ENCODE data around the gene PPY.
"Not testable (repeated sequence)": the region's sequence is repeated elsewhere in the genome, so short reads cannot be mapped to it uniquely, and the experiment has no call there.

The PPY gene

DNA sequence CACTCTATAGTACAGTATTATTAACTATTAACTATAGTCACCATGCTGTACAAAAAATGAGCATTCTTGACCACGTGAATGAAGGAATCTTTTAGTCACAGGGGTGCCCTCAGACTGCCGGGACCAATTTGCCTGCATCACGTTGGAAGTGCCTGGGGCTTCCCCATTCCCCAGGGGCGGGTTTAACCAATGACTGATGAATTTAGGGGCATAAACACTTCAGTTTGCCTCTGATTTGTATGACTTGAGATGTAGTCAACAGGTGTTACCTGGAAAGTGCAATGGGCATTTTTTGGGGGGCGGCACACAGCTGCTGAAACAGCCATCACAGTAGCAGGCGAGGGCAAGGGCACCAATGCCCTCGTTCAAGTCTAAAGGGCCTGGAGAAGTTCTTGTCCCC lies 20.2 kb upstream of the PPY start:
- DNase-seq, result no peak

DNA sequence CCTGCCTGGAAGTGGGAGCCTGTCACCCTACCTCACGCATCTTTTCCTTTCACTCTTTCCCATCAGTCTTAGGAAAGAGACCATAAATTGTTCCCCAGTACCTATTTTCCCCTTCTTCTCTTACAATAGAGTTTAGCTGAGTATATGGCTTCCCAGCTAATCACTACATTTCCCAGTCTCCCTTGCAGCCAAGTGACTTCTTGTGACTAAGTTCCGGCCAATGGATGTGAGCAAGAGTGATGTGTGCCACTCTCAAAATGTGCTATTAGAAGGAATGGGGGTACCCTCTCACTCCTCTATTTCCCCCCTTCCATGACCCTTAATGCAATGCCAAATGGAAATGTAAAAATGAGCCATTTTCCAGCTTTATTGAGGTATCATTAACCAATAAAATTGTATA lies 19.7 kb upstream of the PPY start:
- DNase-seq, result no peak

DNA sequence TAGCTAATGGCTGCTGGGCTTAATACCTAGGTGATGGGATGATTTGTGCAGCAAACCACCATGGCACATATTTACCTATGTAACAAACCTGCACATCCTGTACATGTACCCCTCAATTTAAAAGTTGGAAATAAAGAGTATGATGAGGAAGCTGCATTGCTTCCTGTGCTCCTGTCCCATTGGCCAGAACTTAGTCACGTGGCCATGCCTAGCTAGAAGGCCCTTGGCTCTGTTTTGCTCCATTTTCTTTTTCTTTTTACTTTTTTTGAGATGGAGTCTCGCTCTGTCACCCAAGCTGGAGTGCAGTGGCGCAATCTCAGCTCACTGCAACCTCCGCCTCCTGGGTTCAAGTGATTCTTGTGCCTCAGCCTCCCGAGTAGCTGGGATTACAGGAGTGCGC lies 19.0 kb upstream of the PPY start:
- DNase-seq, result not testable (repeated sequence)

DNA sequence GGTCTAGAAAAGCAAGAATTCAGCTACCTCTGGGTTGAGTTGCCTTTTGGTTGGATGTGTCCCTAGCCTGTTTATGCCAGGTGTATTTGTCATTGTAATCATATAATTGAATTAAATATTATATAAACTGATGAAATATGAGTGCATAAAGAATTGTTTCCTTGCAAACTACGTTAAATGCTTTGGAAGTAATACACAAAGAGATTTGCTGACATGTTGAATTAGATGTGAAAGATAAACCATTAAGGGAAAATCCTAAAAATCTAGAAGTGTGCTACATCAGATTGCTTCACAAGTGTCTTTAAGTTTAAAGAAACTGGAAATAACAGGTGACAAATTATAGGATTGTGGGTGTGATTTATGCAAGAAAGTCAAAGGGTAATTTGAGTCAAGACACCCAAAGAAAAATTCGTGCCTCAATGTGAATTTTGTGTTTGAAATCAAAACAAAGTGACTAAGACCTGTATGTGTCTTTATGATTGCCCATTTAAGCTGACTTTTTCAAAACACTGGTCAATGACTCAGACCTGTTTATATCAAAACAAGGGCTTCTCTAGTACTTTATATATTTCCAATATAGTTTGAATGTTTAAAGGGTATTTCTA lies 16.6 kb upstream of the PPY start:
- no peak for DNase-seq

DNA sequence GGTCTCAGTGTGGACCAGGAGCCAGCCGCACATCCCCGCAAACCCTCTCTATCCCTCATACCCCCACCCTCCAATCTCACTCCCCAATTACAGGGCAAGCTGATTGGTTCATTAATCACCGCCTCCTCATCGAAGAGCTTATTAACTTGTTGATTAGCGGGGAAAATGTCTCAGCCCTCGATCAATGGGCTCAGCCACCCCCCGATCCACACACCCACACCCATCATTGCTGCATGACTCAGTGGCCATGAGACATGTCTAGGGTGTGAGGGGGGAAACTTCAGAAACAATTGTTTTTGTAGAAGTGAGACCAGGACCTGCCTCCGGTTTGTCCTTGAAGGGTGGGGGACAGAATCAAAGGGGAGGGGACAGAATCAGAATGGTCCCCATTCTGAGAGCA lies 13.9 kb upstream of the PPY start:
- DNase-seq, result no peak

DNA sequence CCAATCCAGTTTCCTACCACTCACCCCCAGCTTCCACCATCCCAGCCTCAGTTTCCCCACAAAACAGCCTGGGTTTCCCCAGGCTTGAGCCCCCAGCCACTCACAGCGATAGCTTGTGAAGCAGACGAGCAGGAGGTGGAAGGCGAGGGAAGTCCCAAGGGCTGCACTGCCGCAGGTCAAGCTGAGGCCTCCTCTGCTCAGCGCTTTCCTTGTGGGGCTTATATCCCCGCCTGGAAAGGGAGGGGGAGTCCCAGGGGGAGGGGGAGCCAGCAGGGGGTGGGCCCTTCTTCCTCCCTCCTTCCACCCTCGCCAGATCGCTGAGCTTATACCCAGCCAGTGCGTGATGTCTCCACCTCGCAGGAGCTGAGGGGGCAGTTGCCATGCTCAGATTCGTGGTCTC lies 11.5 kb upstream of the PPY start, which contains the start of gene PYY:
TSS of gene PYY (minus strand) at position 195 of the 400 bp plus-strand sequence. CDS start 457 bp downstream, outside the sequence.
- no peak for DNase-seq

DNA sequence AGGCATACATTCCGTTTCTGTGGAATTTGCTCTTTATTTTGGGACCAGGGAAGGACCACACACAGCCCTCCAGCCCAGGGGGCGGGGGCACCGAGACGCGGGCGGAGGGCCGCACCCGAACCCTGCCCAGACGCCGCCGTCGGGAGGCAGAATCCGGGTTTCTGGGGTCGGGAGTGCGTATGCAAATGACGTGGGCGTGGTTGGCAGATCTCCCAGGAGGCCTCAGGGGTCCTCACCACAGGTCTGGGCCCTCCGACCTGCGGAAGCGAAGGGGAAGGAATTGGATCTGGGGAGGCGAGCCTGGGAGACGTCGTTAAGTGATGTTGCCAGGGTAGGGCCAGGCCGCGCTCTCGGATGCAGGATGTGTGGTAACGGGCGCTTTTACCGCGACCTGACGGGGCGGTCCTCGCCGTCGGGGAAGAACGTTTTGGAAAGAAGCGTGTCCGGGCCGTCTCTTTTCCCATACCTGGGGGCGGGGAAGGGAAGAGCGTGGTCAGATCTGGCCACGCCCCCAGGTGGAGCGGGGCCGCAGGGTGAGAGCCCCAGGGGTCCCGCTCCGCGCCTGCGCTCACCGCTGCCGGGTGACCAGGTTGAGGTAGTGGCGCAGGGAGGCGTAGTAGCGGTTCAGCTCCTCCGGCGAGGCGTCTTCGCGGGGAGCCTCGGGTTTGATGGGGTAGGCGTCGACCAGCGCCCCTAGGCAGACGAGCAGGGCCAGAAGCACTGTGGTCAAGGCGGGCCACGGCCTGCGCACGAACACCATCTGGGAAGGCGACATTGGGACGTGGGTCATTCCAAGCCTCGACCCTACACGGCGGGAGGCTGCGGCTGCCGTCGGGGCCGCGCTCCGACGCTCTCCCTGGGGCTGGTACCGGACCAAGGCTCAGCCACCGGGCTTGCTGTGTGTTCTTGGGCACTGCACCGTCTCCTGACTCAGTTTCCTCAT lies 10.7 kb upstream of the PPY start:
- no peak for DNase-seq

DNA sequence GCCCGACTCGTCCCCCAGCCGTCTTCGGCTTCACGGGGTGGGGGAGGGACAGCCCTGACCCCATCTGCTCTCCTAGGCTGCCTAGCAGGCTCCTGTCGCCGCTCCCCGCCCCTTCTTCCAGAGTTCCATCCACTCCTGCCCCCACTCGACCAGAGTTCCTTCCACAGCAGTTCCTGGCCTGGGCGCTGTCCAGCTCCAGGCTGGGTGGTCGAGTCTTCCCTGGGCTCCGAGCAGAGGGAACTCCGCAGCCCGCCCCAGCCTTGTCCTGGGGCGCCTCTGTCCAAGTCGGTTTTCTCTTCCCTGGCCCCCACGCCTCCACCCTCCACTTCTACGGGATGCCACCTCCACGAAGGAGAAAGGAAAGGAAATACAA lies 10.1 kb upstream of the PPY start:
- no peak for DNase-seq

DNA sequence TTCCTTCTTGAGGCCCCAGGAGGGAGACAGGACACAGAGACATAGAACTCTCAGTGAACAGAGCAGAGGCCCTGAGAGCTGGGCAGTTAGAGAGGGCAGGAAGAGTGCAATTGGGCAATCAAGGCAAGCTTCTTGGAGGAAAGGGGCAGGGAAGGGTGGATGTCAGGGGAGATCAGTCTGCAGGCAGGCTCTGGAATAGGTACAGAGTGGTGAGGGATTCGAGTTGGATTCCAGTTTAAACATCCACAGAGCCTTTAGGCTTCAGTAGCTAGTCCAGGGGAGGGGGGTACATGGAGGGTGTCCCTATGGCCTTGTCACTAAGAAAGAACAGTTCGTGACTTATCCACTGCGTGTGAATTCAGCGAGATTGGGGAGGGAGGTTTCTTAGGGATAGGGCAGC lies 9.5 kb upstream of the PPY start:
- no peak for DNase-seq

DNA sequence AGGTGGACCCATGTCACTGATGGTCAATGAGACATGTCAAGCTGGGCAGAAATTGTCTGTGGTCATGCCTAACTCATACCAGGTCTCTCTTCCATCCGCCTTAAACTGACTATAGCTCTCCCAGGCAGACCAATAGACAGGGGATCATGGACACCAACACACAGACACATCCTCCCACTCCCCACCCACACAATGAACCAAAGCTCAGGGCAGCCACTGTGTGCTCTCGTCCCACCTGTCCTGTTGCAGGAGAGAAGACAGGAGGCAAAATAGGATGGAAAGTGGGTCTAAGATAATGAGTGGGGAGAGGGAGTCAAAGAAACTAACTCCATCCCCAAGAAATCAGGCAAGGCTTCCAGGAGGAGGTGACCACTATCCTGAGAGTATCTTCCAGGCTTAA lies 8.3 kb upstream of the PPY start:
- no peak for DNase-seq

DNA sequence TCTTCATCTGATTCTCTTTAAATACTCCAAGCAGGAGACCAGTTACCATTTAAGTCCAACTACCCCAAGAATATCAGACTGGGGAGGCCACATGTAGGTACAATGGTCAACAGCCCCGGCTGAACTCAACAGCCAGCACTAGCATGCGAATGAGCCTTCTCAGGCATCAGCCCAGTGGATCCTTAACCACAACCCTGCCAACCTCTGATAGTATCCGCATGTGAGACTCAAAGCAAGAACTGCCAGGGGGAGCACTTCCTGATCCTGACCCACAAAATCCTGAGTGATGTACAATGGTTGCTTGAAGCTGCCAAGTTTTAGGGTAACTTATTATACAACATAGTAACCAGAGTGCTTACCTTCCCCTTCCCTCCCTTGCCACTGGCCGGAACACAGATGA lies 7.5 kb upstream of the PPY start:
- peak; percentile 35 for DNase-seq

DNA sequence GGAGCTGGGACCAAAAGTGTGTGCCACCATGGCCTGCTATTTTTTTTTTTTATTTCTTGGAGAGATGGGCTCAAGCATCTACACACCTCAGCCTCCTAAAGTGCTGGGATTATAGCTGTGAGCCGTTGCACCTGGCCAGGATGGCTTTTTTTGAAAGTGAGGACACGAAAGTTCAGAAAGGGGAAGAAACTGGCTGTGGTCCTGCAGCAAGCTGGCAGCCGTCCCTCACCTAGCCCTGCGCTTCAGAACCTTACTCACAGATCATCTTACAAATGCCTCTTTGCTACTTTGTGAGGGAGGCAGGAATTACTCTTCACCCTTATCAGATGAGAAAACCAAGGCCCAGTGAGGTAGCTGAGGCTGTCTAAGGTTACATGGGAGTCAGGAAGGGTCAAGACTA lies 4.5 kb upstream of the PPY start:
- no peak for DNase-seq

DNA sequence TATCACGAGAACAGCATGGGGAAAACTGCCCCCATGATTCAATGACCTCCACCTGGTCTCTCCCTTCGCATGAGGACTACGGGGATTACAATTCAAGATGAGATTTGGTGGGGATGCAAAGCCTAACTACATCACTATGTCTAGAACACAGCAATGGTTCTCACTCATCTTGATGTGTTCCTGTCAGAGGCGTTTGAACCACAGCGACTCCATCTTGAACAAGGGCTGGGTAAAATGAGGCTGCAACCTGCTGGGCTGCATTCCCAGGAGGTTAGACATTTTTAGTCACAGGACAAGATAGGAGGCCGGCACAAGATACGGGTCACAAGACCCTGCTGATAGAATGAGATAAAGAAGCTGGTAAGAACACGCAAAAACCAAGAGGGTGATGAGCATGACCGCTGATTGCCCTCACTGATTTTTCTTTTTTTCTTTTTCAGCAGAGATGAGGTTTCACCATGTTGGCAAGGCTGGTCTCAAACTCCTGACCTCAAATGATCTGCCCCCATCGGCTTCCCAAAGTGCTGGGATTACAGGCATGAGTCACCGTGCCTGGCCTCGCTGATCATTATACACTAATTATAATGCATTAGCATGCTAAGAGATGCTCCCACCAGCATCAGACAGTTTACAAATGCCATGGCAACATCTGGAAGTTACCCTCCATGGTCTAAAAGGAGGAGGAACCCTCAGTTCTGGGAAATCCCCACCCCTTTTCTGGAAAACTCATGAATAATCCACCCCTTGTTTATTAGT lies 3.0 kb upstream of the PPY start:
- peak; percentile 41 for DNase-seq

DNA sequence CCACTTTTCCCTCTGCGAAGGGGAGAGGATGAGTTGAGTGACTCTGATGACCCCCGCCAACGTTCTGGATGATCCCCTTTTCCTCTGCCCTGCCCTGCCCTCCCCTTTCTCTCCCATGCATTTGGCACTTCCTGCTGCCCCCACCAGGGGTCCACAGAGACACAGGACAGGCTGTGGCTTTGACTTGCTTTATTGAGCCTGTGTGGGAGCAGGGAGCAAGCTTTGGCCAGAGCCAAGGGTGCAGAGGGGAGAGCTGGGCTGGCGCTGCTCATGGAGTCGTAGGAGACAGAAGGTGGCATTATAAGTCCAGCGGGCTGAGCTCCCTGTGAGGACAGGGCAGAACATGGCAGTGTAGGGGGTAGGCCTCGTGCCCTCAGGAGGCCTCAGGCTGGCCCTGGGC lies 1.6 kb downstream of the PPY start:
- peak; percentile 58 for DNase-seq

DNA sequence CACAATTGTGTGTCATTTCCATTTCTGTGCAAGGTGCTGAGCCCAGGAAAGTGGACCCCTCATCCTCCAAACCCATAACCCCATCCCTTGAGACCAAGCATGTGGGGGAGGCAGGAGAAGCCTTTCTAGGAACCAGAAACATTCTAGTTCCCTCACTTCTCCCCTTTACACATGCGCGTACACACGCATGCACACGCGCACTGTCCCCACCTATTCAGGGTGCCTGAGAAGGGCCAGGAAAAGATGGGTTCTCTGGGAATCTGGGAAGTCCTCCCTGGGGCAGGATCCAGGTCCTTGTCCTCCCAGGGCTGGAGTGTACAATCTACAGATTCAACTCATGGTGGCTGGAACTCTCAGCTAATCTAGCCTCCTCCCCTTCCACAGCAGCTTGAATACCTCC lies 2.4 kb downstream of the PPY start:
- no peak for DNase-seq

DNA sequence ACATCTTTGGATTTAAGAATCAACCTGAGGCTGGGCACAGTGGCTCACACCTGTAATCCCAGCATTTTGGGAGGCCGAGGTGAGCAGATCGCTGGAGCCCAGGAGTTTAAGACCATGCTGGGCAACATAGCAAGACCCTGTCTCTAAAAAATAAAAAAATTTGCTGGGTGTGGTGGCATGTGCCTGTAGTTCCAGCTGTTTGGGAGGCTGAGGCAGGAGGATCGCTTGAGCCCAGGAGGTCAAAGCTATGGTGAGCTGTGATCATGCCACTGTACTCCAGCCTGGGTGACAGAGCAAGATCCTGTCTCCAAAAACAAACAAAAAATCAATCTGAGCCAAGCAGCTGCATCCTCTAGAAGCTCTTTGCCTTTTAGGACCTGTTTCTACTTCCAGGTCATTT lies 2.8 kb downstream of the PPY start:
- not testable (repeated sequence) for DNase-seq

DNA sequence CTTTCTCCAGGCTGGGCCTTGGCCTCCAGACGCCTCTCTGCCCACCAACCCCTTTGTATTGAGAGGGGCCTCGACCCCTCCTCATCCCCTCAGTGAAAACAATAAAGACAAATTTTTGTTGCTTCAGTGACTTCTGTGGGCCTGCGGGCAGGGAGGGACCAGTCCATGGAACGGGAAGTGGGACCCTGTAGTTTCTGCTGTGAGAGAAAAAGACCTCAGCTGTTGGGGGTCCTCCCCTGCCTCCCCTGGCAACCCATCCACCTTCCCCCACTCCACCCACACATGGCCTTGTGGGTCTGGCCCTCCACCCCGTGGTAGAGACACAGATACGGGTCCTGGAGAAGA lies 3.5 kb downstream of the PPY start:
- no peak for DNase-seq

DNA sequence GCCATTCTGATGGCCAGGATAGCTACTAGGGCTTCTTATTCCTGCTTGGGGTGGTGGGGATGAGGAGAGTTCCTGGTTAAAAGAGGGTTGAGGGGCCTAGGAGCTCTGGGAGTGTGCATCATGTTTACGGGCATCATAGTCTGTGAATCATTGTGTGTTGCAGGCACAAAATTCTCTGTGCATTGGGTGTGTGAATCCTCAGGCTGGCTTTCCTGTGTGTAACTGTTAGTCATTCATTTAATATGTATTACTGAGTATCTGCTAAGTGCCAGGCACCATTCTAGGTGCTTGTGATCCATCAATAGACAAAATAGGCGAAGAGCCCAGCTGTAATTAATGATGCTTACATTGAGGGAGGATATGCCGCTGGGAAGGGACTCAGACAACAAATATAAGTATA lies 5.8 kb downstream of the PPY start:
- no peak for DNase-seq

DNA sequence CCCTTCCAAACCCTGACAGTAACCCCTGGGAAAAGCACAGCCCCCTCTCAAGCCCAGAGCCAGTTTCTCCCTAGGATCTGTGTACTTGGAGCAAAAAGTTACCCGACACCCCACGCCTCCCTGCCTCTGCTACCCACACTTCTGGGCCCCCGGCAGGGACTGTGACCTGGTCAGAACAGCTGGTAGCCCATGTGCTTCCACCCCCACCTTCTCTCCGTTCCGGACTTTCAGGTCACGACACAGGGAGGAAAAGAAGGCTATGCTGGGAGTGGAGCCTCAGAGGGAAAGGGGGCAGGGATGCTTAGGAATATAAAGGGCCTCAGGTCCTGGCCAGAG lies 6.4 kb downstream of the PPY start:
- DNase-seq, result no peak

DNA sequence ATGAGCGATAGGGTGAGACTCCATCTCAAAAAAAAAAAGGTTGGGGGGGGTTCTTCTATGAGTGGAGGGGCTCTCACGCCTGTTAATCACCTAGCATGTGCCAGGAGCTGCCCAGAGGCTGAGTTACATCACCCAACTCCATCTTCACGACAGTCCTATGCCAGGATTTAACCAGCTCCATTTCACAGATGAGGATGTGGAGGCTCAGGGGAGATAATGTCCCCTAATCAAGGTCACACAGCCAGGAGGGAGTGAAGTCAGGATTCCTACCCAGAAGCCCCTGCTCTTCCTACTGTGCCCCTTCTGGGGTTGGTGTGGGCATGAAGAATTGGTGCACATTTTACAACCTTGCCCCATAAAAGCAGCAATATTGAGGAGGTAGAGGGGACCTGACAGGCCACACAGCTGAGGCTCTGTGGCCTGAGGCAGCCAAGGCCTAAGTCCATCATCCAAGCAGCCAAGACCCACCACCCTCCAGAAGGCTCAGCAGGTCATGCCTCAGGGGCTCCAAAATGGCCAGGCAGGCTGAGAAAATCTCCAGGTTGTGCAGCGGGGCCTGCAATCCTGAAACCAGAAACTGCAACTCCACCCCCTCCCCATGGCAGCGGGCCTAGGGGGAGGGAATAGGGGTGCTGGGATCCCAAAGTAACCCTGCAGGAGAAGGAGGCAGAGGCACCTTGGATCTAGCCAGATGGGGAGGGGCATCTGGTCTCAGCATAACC lies 6.9 kb downstream of the PPY start:
- no peak for DNase-seq

DNA sequence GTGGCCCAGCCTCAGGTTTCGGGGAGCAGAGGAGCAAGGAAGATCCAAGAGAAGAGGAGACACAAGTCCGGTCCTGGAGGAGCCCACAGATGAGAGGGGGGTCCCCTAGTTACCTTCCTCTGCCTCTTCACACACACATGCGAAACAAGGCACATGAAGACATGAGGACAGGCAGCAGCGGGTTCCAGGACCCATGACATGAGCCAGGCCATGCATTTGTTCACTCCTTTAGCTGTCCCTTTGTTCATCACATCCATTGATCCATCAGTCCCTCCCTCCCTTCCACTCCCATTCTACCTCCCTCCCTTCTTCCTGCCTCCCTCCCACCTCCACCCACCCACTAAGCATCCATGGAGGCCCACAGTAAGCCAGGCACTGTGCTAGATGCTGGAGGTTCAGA lies 9.4 kb downstream of the PPY start:
- no peak for DNase-seq

DNA sequence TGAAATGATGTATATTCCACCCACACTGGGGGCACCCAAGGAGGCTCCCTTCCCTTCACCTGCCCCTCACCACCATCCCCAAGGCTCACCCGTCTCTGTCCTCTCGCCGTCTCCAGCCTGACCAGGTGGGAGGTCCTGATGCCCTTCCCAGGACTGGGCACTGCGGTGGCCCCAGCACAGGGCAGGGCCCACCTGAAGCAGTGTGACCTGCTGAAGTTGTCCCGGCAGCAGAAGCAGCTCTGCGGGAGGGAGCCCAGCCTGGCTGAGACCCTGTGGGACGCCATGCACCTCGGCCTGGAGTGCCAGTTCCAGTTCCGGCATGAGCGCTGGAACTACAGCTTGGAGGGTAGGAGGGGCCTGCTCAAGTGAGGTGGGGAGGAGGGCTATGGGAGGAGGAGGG lies 9.9 kb downstream of the PPY start:
- no peak for DNase-seq

DNA sequence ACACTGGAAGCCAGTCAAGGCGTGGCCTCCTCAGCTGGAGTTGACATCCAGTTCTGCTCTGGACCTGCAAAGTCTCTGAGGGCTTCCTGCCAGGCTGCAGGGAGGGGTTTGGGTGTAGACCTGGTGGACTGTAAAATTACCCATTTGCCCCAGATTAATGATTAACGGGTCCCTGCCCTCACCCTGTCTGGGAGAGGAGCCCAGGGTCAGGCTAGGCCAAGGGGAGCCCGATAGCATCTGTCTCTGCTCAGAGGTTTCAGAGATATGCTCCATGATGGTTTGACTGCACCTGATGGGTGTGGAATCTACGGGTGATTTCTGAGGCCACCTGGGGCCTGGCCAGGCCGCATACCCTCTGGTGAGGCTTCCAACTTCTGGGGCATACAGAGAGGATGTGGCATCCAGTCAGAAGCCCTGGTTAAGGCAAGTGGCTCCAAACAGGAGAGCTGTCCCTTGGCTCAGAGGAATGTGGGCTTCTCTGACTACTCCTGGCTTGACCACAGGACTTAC lies 11.2 kb downstream of the PPY start:
- DNase-seq, result no peak

Data from OCI-M1 (cell line).